Skin of body (tissue), 3 donors: ENCODE measurements around the gene POLE. TPM values are rescaled to one million over a fixed set of nuclear protein-coding genes. Genes with fewer than 3 reads are reported as not detected.

Experiments used
- DNase-seq: peaks from one replicate; lab custom pipeline; 2025; lab: John Stamatoyannopoulos, UW
- small RNA-seq: library from RNA; depleted of rRNA; stranded (forward); fragments of <200 nt; gene quantifications from one replicate; pipeline ENCODE3, GENCODE V24; 2014; ENCODE audit warnings: low replicate concordance
- total RNA-seq: library from RNA; depleted of rRNA; stranded (reverse); fragments of >200 nt; gene quantifications from one replicate; pipeline ENCODE4 v1.2.3, GENCODE V29; 2014

Gene POLE
- total RNA-seq, 1 donor from 2014 or later: 68.9 TPM

DNA sequence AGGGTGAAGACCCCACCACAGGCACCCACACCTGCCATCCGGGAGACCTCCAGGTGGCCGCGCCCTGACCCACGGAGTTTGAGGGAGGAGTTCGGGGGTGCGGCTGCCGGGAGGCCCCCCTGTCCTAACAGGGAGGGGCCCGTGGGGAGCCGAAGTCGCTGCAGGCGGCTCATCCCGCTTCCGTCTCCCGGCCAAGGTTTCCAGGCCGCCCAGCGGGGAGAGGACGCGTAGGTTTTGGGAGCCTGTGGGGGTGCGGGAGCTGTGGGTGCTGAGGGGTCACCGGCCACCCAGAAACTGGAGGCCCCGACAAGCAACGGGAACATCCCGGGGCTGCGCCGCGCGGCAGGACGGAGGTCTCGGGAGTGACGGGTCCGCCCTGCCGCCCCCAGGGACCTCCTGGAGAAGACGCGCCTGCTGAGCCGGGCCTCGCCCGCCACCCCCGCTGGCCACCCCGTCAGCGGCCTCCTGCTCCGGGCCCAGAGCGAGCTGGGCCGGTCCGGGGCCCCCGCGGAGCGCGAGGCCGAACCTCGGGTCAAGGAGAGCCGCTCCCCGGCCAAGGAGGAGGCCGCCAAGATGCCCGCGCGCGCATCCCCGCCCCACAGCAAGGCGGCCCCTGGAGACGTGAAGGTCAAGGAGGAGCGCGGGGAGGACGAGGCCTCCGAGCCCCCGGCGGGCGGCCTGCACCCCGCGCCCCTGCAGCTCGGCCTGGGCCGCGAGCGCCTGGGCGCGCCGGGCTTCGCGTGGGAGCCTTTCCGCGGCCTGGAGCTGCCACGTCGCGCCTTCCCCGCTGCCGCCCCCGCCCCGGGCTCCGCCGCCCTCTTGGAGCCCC, 104.3 kb downstream of the POLE start:
- DNase-seq: no peak

DNA sequence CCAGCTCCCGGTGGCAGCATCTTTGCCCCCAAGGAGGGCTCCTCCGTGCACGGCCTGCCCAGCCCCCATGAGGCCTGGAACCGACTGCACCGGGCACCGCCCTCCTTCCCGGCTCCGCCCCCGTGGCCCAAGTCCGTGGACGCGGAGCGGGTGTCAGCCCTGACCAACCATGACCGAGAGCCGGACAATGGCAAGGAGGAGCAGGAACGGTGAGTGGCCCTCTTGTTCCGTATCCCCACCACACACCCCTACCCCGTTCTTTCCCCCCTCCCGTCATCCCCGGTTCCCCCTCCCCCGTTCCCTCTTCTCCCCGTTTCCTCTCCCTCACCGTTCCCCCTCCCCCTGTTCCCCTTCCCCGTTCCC, 105.1 kb downstream of the POLE start:
- no peak for DNase-seq

DNA sequence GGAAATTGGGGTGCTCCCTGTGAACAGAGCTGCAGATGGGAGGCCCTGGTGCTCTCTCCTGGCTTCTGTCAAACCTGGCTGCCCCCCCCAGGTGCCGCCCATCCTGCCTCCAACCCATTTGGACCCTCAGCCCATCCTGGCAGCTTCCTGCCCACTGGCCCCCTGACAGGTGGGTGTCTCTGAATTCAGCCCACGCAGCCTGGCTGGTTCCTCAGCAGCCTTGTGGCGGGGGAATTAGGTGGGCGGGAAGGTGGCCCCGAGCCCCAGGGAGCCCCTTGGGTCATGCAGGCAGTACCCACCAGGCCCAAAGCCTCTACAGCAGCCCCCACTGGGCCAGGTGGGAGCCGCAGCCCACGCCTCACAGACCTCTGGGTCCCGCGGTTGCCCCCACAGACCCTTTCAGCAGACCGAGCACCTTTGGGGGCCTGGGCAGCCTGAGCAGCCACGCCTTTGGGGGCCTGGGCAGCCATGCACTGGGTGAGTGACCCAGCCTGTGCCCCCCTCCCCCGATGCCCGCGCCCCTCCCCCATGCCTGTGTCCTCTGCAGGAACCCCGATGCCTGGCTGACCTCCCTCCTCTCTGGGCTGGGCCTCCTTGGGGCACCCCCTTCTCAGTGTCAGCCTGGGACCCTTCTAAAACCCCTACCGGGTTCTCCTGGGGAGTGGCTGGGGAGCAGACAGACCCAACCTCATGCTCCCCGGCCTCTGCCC, 105.6 kb downstream of the POLE start:
- no peak for DNase-seq

DNA sequence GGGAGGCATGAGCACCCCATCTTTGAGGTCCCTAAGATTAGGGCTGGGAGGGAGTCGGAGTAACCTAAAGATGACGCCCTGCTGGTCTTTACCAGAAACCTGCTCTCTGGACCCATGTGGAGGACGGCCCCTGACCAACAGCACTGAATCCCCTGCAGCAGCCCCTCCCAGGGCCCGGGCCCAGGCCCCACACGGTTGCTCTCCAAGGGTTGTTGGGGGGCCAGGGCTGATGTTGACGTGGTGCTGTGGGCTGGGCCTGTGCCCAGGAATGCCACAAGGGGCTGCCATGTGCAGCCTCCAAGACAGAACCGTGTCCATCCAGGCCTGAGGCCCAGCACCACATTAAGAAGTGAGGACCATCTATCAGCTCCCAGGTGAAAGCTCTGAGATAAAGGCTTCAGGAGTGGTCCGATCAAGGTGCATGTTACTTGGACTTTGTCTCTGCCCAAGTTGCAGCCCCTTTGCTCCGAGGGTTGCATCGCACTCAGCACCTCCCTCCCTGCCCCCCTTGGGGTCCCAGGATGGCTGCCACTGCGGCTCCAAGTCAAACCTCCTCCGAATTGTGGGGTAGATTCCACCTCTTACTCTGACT, 106.3 kb downstream of the POLE start:
- no peak for DNase-seq

DNA sequence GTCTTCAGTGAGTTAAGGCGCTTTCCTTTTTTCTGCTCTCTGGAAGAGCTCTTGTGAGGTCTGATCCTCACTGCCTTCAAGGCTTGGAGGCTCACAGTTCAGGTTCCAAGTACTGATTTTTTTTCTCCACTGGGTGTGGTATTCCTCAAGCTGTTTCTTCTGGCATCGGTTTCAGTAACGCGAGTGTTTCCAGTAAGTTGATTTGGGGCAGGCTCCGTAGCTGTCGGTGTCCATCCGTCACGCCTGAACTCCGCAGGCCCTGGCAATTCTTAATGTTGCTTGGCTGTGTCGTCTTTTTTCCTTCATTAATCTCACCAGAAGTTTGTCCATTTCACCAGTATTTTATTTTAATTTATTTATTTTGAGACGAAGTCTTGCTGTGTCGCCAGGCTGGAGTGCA, 107.4 kb downstream of the POLE start:
- no peak for DNase-seq

DNA sequence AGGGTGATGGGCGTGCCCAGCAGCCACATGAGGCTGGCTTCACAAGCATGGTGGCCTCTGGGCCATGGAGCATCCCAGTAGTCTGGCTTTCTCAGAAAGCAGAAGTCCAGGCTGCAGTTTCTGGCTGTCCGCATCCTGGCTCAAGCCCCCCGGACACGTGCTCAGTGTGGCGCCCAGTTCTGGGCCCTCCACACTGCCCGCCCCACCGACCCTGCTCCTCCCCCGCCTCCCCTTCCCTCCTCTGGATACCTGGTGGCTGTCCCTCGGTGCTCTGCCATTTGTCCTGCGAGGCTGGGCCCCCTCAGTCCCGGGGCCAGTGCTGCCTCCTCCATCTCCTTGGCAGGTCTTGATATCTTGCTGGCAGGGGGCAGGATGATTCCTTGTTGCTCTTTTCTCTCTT, 108.3 kb downstream of the POLE start:
- no peak for DNase-seq

DNA sequence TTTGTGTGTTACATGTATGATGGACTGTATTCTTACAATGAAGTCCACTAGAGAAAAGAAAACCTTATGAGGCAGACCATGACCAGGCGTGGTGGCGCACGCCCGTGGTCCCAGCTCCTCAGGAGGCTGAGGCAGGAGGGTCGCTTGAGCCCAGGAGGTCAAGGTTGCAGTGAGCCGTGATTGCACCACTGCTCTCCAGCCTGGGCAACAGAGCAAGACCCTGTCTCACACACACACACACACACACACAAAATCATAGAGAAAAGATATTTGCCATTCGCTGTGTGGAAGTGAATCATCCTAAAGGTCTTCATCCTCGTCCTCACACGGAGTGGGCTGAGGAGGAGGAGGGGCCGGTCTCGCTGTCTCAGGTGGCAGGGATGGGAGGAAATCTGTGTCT, 109.0 kb downstream of the POLE start:
- DNase-seq: no peak

DNA sequence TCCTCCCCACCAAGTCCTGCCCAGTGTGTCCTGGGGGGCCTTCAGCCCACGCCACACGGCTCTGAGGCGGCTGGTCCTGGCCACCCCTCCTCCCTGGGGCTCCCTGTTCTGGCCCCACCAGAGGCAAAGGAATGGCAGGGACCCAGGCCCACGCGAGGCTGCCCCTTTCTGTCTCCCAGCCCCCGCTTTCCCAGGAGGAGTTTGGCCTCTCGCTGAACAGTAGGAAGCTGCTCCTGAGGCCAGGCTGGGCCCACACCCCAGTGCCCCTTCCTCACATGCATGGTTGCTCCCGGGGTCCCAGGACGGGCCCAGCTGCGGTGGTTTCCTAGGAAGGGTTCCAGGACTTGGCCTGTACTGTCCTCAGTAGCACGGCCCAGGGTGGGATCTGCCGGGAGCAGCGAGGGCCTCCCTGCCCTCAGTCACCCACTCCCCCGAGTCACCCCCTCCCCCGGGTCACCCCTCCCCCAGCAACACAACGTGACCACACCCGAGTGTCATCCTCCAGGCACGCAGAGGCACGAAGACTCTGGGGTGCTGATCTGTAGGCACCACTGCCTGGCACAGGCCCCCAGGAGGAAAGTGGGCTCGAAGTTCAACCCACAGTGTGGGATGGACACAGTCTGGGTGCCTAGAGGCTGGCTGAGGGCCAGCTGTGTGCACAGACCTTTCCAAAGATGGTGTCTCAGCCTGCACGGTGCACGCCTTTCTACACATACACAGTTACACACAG, 109.8 kb downstream of the POLE start:
- no peak for DNase-seq

DNA sequence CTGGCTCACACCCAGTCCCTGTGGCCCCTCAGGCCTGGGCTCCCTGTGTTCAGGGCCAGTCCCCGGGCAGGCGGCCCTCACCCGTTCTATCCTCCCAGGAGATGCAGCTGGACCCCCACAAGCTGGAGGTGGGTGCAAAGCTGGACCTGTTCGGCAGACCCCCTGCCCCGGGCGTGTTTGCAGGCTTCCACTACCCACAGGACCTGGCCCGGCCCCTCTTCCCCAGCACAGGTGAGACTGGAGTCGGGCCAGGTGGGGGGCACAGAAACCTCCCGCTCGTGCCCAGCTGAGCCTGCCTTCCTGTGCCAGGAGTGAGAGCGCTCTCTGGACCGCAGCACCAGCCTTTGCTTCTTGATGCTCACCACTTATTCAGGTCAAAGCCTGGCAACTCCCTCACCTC, 110.4 kb downstream of the POLE start:
- no peak for DNase-seq

DNA sequence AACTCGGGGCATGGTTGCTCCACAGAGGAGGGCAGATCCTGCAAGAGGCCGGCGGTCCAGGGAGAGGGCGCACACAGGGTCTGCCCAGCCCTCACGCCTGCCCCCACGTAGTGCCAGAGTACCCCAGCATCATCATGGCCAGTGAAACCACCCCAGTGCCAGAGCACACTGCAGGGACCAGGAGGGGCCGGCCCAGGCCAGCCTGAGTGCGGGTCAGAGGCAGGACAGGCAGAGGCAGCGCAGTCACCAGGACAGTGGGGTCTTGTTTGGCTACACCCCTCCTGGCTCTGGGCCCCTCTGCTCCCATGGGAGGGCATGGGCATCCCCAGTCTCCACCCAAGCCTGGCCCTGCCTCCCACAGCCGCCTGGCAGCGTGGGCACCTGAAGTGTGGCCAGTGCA, 111.5 kb downstream of the POLE start:
- no peak for DNase-seq

DNA sequence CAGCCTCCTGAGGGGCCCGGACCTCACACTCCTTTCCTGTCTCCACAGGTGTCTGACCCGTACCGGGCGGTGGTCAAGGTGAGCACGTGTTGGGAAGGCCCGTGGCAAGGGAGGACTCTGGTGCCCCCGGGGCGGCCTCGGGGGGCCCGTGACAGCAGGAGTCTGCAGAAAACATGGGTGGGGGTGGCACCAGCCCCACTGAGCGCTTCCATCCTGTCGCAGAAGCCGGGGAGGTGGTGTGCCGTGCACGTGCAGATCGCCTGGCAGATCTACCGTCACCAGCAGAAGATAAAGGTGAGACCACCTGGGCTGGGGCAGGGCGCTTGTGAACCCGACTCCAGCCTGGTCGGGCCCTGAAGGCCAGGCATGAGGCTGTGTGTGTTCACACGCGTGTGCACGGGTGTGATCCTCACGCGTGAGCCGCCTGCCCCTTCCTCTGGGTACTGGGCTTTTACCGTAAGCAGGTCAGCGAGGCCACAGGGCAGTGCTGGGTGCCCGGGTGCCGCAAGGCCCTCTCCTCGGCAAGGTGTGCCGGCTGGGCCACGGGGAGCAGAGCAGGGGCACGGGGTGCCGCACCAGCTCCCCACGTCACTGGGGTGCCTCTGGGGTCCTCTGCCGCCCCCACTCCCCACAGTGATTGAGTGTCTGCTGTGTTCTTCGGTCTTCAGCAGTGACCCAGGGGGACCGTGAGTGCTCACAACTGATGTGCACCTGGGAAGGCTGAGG, 112.7 kb downstream of the POLE start:
- no peak for DNase-seq

Small RNA genes lying within 50 kb of the gene (small RNA-seq; reads per million reads assigned to genes)
- gene MIR6763 (not detected), gene RNA5SP379 (not detected)

Other genes with a start within 250 kb of the POLE start
- gene FBRSL1, start 197.2 kb downstream of the POLE start, total RNA-seq: 5.0 TPM
- gene LRCOL1, start 76.8 kb downstream of the POLE start, total RNA-seq: not detected
- not detected for gene P2RX2, start 68.6 kb downstream of the POLE start, total RNA-seq
- 19.7 TPM for gene PXMP2, start 245 bp upstream of the POLE start, total RNA-seq
- 16.3 TPM for gene PGAM5, start 23.5 kb upstream of the POLE start, total RNA-seq
- gene ANKLE2, start 74.5 kb upstream of the POLE start, total RNA-seq: 54.3 TPM
- gene GOLGA3, start 141.5 kb upstream of the POLE start, total RNA-seq: 54.5 TPM
- 20.2 TPM for gene CHFR, start 200.3 kb upstream of the POLE start, total RNA-seq